Activated naive CD8-positive, alpha-beta T cell treated with anti-CD3 and anti-CD28 coated beads, Interleukin-2, amount 10 ng/mL, durations not matched to agents 7 days and 5 days (primary cell): ENCODE measurements around the gene SYNRG. TPM values are rescaled to one million over a fixed set of nuclear protein-coding genes. Genes with fewer than 3 reads are reported as not detected.

Experiments used
- microRNA-seq: library from miRNA; unstranded; fragments of <30 nt; microRNA quantifications from one replicate; pipeline ENCODE4 v1.2.0, GENCODE V29; 2022
- total RNA-seq, 2 experiments: library from RNA; stranded (reverse); gene quantifications; one replicate each; pipeline ENCODE4 v1.2.3, GENCODE V29; 2021

SYNRG gene
- total RNA-seq, 2 experiments from 2014 or later = 123 to 137 TPM

Small RNA genes within 50 kb of the gene (microRNA-seq; reads per million reads assigned to microRNA genes)
- not detected for gene MIR378J

Other genes starting within 250 kb of the SYNRG start
- gene C17orf78, start 233.4 kb downstream of the SYNRG start, total RNA-seq = not detected
- 10 to 100 TPM; 45.1 to 45.9 TPM for gene ACACA, start 202.6 kb downstream of the SYNRG start, total RNA-seq
- 10 to 100 TPM; 34.5 to 35.8 TPM for gene TADA2A, start 202.5 kb downstream of the SYNRG start, total RNA-seq
- 1 to 10 TPM; 7.2 to 7.7 TPM for gene DUSP14, start 119.5 kb downstream of the SYNRG start, total RNA-seq
- 10 to 100 TPM; 22.7 to 29.6 TPM for gene DDX52, start 34.0 kb upstream of the SYNRG start, total RNA-seq
- under 1 TPM in 1 of 2 experiments, not detected in 1; 0.30 TPM for gene HNF1B, start 135.6 kb upstream of the SYNRG start, total RNA-seq